HG02763 (cell line): Measurements from ENCODE around the gene INAFM1.
"Not testable (repeated sequence)": the region's sequence is repeated elsewhere in the genome, so short reads cannot be mapped to it uniquely, and the experiment has no call there.

Experiments used
- ATAC-seq: cut with Tn5 transposase; IDR thresholded peaks from one replicate; pipeline ENCODE4 v1.9.1; 2021; ENCODE audit warnings: mild to moderate bottlenecking, moderate library complexity; ENCODE audit not compliant: unreplicated experiment

Gene INAFM1

DNA sequence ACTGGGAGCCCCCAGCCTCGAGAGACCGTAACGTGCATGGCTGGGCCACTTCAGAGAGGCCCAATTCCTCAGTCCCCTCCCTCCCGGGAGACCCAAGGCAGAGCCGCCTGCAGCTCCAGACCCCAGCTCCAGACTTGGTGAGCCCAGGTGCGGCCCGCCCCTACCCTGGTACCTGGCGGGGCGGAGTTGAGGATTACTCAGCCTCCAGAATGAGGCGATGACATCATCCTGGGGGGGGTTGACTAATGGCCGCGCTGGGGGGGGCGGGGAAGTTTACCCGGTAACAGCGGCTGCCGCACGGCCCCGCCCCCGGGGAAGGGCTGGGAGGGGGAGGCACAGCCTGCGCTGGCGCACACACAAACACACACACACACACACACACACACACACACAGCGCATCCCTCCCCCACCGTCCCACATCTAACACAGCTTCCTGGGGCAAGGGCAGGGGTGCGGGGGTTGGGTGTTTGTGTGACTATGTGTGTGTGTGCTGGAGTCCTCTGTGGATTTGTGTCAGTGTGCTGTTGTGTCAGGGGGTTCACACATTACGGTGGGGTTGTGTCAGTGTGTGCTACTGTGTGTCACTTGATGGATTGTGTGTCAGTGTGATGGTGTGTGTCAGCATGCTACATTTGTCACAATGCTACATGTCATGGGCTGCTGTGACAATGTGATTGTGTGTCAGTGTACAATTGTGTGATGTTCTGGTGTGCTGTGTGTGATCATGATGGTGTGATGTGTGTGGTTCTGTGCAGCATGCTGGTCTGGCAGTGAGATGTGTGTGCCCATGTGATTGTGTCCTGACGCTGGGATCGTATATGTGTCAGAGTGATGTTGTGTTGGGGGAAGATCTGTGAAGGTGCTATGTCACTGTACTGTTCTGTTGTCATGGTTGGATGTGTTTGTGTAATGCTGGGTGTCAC lies 33.4 kb upstream of the INAFM1 start:
- no peak for ATAC-seq

GRCh38 chr19:47241919-47242577 lies 32.6 kb upstream of the INAFM1 start:
- ATAC-seq: no peak

DNA sequence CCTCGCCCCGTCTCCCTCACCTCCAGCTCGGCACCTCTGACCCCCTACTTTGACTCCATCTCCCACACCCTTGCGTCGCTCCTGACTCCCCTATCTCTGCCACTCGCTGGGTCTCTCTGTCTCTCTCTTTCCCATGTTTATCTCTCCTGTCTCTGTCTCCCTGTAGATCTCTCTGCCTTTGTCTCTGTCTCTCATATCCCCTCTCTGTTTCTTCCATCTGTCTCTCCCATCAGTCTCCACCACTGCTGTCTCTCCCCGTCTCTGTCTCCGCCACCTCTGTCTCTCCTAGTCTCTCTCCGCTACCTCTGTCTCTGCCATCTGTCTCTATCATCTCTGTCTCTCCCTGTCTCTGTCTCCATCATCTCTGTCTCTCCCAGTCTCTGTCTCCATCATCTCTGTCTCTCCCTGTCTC lies 31.3 kb upstream of the INAFM1 start:
- ATAC-seq: no peak

GRCh38 chr19:47243776-47244547 lies 30.7 kb upstream of the INAFM1 start:
- ATAC-seq: no peak

DNA sequence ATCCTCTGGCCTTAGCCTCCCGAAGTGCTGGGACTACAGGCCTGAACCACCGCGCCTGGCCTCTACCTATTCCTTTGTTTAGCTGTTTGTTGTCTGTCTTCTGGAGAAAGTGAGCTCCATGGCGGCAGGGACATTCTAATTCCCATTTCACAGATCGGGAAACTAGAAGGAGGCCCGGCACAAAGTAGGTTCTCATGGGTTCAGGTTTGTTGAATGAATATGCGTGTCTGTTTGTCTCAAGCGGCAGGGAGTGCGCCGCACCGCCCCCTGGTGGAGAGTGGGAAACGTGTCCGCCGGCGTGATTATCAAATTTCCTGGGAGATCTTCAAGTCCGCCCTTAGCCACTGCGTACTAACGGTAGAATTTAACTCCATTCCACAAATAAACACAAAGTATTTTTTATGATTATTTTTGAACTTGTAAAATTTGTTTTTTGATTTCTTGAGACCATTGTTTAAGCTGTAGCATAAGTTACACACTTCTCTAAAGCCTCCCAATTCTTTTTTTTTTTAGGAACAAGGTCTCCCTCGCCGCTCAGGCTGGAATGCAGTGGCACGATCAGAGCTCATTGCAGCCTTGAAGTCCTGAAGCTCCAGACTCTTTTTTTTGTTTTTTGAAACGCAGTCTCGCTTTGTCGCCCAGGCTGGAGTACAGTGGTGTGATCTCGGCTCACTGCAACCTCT lies 27.2 kb upstream of the INAFM1 start:
- ATAC-seq: no peak

GRCh38 chr19:47253016-47253415 lies 21.7 kb upstream of the INAFM1 start:
- not testable (repeated sequence) for ATAC-seq

GRCh38 chr19:47253467-47253881 lies 21.2 kb upstream of the INAFM1 start:
- no peak for ATAC-seq

- ATAC-seq: no peak
Observed at GRCh38 chr19:47253970-47254369, 20.7 kb upstream of the INAFM1 start.

GRCh38 chr19:47255879-47256692 lies 18.6 kb upstream of the INAFM1 start, which contains the start of gene CCDC9:
Gene CCDC9 (plus strand): TSS chr19:47256525. CDS start chr19:47258401, 1,876 bp downstream.
- peak; percentile 47 for ATAC-seq

DNA sequence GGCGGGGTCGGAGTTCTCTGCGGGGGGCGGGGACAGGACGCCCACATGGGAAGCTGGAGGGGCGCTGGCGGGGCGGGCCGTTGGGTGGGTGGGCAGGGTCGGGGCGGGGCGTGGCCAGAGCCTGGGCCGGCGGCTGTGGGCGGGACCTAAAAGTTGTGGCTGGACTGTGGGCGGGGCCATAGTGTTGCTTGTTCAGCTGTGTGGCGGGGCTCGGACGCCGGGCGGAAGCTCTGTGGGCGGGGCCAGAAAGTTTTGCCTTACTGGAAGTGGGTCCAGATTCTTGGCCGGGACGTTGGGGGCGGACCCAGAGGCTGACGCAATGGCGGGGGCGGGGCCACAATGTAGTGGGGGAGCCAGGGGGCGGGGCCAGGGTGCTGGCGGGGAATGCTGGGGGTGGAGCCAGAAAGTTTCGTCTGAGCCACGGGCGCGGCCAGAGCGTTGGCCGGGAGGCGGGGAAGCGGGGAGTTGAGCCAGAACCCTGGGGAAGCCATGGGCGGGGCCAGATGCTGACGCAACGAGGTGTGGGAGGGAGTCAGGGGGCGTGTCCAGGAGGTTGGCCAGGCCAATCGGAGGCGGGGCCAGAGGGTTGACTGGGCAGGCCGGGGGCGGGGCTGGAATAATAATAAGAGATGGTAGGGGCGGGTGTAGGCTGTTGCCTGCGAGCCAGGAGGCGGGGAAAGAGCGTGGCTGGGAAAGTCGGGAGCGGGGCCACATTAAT lies 17.8 kb upstream of the INAFM1 start:
- peak; percentile 72 for ATAC-seq

- ATAC-seq: no peak
Observed at GRCh38 chr19:47257411-47258169, 17.1 kb upstream of the INAFM1 start.

DNA sequence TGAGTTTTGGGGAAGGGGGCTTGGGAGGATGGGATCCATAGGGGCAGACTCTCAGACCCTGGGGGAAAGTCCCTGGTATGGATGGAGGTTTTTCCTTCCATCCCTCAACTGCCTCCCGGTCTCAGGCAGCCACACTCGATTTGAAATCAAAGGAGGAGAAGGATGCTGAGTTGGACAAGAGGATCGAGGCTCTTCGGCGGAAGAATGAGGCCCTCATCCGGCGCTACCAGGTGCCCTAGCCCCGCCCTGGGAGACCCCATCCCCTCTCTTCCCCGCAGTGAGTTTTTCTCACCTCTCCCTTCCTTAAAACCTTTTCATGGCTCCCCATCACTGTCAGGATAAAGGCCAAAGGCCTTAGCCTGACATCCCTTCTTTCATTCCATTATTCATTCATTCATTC lies 16.3 kb upstream of the INAFM1 start:
- ATAC-seq: no peak

- no peak for ATAC-seq
Observed at GRCh38 chr19:47258895-47259555, 15.7 kb upstream of the INAFM1 start.

GRCh38 chr19:47260476-47260875 lies 14.2 kb upstream of the INAFM1 start:
- no peak for ATAC-seq

DNA sequence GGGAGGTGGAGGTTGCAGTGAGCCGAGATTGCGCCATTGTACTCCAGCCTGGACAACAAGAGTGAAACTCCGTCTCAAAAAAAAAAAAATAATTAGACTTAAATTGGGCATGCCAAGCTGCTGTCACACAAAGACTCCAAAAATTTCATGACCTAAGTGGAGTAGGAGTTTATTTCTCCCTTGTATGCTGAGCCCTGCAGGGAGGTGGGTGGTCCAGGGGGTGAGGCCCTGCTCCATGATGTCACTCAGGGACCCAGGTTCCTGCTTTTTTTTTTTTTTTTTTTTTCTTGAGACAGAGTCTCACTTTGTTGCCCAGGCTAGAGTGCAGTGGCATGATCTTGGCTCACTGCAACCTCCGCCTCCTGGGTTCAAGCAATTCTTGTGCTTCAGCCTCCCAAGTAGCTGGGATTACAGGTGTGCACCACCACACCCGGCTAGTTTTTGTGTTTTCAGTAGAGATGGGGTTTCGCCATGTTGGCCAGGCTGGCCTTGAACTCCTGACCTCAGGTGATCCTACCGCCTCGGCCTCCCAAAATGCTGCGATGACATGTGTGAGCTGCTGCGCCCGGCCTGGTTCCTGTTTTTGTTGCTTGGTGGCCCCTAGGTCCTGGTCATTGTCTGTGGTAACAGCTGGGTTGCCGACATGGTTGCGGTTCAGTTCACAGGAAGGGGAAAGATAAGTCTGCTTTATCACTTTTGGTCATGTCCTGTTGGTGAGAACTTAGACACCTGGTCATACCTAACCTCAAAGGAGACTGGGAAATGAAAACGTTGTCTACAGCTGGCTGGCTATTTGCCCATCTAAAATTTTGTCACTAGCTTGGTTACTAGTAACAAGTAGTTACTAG lies 12.5 kb upstream of the INAFM1 start:
- peak; percentile 68 for ATAC-seq

GRCh38 chr19:47264629-47265028 lies 10.1 kb upstream of the INAFM1 start:
- no peak for ATAC-seq

- no peak for ATAC-seq
Observed at GRCh38 chr19:47266401-47266941, 8.2 kb upstream of the INAFM1 start.
